A673 (cell line): ENCODE results near the gene CAPS2.

Experiments
- EZH2 ChIP-seq: fragments of 200-600 bp; sonication (generic); IDR thresholded peaks from 2 replicates; pipeline ENCODE4 v1.6.1; 2017; ENCODE audit warnings: borderline replicate concordance, low read depth, mild to moderate bottlenecking, mixed read lengths, antibody characterized with exemption, low read length; ENCODE audit not compliant: poor library complexity, severe bottlenecking
- TF ChIP-seq, protein P1 (sequence below): fragments of 300-800, 200-600 bp; sonication (generic); conservative IDR thresholded peaks from 2 replicates; pipeline ENCODE4 v1.5.1; 2017; ENCODE audit warnings: low read depth, mild to moderate bottlenecking, antibody characterized with exemption, low read length, moderate library complexity, mixed read lengths

DNA sequence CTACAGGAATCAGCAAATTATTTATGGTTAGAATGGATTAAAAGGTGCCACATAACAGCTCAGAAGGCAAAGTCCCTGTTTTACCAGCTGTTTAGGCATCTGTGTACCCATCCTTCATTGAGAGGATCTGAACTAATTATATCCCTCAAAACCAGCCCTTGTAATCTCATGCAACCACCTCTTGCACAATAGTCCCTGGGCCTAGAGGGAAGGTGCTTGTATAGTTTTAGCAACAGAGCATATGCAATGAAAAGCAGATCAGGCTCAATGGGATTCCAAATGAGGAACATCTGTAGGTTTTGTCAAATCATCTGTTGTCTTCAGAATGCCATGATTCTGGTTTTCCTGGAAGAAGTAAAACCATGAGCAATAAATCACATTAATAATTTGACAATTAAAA lies 34.8 kb upstream of the CAPS2 start:
- no peak for TF ChIP-seq EZH2
- TF ChIP-seq, protein P1, sequence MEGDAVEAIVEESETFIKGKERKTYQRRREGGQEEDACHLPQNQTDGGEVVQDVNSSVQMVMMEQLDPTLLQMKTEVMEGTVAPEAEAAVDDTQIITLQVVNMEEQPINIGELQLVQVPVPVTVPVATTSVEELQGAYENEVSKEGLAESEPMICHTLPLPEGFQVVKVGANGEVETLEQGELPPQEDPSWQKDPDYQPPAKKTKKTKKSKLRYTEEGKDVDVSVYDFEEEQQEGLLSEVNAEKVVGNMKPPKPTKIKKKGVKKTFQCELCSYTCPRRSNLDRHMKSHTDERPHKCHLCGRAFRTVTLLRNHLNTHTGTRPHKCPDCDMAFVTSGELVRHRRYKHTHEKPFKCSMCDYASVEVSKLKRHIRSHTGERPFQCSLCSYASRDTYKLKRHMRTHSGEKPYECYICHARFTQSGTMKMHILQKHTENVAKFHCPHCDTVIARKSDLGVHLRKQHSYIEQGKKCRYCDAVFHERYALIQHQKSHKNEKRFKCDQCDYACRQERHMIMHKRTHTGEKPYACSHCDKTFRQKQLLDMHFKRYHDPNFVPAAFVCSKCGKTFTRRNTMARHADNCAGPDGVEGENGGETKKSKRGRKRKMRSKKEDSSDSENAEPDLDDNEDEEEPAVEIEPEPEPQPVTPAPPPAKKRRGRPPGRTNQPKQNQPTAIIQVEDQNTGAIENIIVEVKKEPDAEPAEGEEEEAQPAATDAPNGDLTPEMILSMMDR, result no peak
